PC-3 (cell line): ENCODE data around the gene TMEM213.

Experiments used
- CTCF ChIP-seq: fragments of 300-600 bp; sonication (generic); conservative IDR thresholded peaks from 2 replicates; pipeline ENCODE4 v1.5.1; 2017; ENCODE audit warnings: antibody characterized with exemption, low read depth, mild to moderate bottlenecking, low read length
- EZH2 ChIP-seq: fragments of 300-600 bp; sonication (generic); IDR thresholded peaks from one replicate; pipeline ENCODE4 v1.6.1; 2017; ENCODE audit warnings: antibody characterized with exemption, mild to moderate bottlenecking, low read length; ENCODE audit not compliant: unreplicated experiment
- EZH2phosphoT487 ChIP-seq: fragments of 300-600 bp; sonication (generic); IDR thresholded peaks from 2 replicates; pipeline ENCODE4 v1.6.1; 2018; ENCODE audit warnings: mild to moderate bottlenecking, antibody characterized with exemption, low read length, borderline replicate concordance

- TF ChIP-seq EZH2 (no peak), CTCF (no peak), EZH2phosphoT487 (no peak)
Measured at GRCh38 chr7:138756591-138757242, 41.1 kb upstream of the TMEM213 start.
